ENCODE data around the gene XBP1.
"Not testable (repeated sequence)": the region's sequence is repeated elsewhere in the genome, so short reads cannot be mapped to it uniquely, and the experiment has no call there.

Gene XBP1

DNA sequence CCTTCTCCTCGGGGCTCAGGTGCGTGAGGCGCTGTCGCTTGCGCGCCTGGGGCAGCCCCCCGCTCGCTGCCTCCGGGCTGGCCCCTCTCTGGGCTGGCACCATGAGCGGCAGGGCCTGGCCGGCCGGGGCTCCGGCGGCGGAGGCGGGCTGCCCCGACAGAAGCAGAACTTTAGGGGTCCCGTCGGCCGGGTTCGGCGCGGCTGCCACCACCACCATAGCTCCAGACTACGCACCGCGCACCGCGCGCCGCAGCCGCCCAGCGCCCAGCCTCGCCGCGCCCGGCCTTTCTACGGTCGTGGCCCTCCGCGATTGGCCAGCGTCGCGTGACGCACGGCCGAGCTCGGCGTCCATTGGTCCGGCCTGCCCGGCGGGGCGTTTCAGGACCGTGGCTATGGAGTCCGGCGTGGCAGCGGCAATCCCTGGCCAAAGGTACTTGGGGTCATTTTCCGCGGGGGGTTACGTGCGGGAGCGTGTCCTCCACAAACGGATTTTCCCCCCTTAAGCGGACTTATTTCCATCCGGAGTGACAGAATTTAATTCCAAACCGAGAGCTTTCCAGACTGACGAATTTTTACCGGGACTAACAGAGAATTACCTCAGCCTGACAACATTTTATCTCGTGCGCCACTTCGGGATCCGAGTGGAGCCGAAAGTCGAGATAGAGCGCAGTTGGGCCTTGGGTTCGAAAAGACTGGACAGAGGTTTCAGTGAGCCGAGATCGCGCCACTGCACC is at the start of gene XBP1:
Gene XBP1, minus strand, starts transcription at position 262 of the 734 bp plus-strand sequence.
- DNase-seq (ENCODE audit: low spot score): peak; percentile 97

DNA sequence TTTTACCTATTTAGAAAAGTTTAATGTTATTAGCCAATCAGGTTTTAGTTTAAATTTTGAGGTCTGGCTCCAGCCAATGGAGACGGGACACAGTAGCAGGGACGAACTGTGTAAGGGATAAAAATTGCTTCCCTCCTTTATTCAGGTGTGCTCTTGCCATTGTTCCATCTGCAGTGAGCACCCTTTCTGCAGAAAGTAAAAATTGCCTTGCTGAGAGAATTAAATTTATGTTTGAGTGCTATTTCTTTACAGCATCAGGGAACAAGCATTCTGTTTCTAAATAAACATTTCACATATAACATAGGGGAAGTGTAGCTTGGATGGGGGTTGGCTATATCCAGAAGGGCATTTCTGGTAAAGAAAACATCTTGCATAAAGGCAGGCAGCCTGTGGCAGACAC is 46.6 kb upstream of the XBP1 start:
- no peak for DNase-seq (ENCODE audit: low spot score)

DNA sequence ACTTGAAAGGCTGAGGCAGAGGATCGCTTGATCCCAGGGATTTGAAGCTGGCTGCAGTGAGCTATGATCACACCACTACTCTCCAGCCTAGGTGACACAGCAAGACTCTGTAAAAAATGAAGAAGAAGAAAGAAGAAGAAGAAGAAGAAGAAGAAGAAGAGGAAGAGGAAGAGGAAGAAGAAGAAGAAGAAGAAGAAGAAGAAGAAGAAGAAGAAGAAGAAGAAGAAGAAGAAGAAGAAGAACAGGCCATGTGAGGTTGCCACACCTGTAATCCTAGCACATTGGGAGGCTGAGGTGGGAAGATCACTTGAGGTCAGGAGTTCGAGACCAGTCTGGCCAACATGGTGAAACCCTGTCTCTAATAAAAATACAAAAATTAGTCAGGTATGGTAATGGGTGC is 43.9 kb upstream of the XBP1 start:
- not testable (repeated sequence) for DNase-seq (ENCODE audit: low spot score)

DNA sequence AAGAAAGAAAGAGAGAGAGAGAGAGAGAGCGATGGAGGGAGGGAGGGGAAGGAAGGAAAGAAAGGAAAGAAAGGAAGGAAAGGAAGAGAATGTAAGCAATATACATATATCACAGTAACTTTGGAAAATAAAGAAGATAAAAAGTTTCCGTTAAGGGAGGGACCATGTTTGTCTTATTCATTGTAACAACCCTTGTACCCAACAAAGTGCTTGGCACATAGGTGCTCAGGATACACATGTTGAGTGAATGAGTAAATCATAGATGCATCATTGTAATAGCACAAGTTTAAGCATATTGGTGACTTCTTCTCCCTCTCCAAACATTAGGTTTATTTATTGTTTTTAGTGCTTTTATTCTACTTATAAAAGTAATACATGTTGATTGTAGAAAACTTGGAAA is 43.3 kb upstream of the XBP1 start:
- DNase-seq (ENCODE audit: low spot score): no peak

DNA sequence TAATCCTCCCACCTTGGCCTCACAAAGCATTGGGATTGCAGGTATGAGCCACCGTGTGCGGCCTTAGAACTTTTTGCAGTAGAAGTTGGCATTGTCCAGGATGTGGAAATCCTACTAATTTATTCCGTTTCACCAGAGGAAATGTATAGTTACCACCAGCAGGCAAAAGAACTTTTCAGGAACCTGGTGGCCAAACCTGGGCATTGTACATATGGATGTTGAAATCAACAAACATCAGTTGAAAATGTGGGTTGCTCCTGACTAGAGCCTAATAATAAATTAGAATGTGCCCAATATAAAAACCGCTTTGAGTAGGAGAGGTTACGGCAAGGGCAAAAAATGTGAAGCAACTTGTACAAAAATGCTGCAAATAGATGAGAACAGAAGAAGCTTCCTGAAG is 40.7 kb upstream of the XBP1 start:
- DNase-seq (ENCODE audit: low spot score): peak; percentile 37

DNA sequence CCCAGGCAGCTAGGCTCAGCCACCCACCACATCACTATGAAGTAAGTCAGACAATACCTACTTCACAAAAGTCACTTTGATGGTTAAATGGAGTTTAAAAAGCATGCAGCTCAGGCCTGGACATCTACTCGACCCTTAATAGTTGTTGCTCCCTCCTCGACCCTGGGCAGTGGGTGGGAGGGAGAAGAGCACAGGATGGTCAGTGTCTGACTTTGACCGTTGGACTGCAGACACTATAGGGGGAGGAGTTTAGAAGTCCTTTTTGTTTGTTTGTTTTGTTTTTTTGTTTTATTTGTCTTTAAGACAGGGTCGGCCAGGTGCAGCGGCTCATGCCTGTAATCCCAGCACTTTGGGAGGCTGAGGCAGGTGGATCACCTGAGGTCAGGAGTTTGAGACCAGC is 38.6 kb upstream of the XBP1 start:
- DNase-seq (ENCODE audit: low spot score): no peak

DNA sequence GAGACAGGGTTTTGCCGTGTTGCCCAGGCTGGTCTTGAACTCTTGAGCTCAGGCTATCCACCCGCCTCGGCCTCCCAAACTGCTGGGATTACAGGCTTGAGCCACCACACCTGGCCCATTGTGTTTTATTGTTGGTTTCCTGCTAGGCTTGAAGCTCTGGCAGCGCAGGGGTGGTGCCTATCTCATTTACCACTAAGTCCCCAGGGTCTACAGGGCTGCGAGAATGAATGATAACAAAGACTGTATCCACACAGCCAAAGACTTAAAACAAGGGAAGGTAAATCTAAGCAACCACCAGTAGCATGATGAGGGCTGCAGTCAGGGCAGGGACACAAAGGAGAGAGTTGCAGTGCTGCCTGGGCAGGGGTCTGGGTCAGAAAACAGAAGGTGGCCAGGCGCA is 37.3 kb upstream of the XBP1 start:
- DNase-seq (ENCODE audit: low spot score): no peak

DNA sequence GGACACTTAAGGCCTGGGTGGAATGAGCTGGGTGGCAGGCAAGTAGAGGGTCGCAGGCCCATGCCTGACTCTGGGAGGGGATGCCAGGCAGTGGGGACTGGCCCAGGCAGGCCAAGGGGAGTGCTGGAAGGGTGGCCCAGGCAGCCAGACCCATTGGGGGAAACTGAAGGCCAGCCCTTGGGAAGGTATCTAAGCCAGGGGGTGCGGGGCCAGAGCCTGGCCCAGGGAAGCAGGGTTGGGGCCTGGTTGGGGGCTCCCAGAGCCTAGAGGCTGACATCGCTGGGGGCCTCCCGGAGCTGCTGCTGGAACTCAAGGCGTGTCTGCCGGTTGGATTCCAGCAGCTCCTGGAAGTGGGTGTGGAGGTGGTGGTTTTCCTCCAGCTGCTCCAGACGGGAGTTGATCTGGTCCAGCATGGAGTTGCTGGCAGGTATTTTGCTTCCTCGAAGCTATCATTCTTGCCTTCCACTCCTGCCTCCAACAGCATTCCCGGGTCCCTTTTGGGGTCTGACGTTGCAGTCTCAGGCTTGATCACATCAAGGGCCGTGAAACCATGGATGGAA is 35.3 kb upstream of the XBP1 start:
- DNase-seq (ENCODE audit: low spot score): no peak

DNA sequence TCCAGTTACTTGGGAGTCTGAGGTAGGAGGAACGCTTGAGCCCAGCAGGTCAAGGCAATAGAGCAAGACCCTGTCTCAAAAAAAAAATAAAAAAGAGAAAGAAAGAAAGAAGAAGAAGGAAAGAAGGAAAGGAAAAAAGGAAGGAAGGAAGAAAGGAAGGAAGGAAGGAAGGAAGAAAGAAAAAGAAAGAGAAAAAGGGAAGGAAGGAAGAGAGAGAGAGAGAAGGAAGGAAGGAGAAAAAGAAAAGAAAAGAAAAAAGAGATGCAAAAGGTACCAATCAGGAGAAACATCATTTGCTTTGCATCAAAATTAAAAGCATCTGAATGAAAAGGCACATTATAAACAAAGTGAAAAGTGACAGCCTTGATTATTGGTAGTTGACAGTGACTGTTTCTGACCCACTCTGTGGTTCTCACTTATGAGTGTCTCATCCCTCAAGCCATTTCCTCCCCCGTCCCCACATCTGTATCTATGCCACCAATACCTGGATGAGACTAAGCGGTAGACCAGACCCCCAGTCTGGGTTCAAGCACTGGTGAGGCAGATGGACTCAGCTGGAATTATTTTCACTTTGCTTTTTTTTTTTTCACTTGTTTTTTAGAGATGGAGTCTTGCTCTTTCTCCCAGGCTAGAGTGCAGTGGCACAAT is 33.0 kb upstream of the XBP1 start:
- no peak for DNase-seq (ENCODE audit: low spot score)

DNA sequence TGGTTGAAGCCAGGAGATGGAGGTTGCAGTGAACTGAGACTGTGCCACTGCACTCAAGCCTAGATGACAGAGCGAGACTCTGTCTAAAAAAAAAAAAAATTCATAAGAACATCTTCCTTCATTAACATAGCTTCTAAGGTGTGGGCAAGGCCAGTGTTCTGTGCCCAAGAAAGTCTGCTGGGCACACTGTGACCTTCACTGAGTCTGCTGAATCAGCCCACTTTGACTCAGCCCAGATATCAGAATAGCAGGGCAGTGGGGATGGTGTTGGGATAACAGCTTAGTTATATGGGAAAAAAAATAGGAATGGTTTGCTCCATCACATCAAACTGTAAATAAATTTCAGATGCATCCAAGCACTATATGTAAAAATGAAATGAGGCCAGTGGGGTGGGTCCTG is 32.4 kb upstream of the XBP1 start:
- no peak for DNase-seq (ENCODE audit: low spot score)

DNA sequence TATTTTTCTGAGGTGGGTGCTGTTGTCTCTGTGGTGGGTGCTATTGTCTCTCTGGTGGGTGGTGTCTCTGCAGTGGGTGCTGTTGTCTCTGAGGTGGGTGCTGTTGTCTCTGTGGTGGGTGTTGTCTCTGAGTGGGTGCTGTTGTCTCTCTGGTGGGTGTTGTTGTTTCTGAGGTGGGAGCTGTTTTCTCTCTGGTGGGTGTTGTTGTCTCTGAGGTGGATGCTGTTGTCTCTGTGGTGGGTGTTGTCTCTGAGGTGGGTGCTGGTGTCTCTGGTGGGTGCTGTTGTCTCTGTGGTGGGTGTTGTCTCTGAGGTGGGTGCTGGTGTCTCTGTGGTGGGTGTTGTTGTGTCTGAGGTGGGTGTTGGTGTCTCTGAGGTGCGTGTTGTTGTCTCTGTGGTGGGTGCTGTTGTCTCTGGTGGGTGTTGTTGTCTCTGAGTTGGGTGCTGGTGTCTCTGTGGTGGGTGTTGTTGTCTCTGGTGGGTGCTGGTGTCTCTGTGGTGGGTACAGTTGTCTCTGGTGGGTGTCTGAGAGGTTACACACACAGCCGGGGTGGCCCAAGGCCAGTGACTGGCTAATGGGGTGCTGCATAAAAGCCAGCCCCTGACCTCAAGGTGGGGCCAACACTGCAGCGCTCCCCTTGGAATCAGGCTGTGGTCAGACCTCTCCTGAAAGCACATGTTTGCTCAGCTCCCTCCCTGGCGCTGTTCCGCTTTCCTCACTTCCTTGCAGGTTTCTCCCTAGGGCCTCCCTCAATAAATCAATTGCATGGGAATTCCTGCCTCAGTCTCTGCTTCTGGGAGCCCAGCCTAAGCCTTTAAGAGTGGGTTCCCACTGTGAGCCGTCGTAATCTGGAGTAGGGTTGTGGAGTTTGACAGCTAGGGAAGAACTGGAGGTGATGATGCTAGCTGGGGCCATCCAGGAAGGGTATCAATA is 31.0 kb upstream of the XBP1 start:
- DNase-seq (ENCODE audit: low spot score): no peak

DNA sequence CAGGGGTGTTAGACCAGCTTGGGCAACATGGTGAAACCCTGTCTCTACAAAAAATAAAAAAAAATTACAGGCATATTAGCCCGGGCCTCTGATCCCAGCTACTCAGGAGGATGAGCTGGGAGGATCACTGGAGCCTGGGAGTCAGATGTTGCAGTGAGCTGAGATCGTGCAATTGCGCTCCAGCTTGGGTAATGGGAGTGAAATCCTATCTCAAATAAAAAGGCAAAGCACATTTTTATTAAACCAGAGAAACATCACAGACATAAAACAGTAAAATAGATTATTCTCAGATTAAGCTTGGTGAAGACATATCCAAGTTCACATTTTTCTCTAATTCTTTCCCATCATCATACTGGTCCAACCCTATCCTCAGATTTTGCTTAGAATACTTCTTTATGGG is 30.1 kb upstream of the XBP1 start:
- DNase-seq (ENCODE audit: low spot score): no peak

DNA sequence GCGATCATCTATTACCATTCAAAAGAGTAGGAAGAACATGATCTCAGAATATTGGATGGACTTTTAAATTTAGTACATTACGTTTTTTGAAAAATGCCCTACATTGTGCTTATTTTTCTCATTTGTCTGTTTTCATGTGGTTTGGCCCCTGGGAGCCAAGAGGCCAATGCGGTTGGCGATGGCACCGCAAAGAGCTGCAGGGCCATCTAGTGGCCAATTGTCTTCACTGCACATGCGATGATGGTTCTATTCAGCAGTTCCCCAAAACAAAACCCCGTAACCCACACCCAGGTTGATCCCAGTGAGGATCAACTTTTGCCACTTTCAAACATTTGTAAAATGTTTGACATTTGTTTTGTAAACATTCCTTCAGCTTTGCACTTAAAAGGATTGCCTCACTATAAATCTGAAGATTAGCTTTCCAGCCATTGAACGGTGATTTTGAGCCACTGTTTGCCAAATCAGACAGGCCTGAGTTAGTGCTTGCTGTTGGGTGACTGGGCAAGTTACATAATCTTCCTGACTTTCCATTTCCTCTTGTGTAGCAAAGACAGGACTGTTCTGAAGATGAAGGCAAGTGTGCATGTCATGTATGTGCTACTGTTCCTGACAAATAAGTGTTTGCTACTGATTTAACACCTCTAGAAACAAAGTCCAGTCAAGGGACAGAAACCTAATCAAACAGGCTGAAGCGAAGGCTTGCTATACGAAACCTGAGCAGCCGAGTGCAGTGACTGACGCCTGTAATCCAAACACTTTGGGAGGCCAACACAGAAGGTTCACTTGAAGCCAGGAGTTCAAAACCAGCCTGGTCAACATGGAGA is 29.2 kb upstream of the XBP1 start:
- DNase-seq (ENCODE audit: low spot score): peak; percentile 66

DNA sequence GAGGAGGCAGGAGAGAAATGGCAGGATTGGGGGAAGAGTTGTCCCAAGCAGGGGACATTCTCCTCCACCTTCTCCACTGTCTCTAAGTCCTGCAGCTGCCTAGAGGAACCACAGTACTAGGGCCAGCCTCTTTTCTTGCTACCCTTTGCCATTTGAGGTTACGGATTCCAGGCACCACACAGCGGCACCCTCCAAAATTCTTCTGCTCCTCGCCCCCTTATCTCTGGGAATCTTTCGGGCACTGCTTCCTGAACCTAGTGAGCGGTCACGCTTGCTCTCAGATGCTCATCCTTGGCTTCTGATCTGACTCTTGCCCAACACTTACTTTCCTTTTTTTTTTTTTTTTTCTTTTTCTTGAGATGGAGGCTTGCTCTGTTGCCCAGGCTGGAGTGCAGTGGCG is 26.6 kb upstream of the XBP1 start:
- DNase-seq (ENCODE audit: low spot score): no peak

DNA sequence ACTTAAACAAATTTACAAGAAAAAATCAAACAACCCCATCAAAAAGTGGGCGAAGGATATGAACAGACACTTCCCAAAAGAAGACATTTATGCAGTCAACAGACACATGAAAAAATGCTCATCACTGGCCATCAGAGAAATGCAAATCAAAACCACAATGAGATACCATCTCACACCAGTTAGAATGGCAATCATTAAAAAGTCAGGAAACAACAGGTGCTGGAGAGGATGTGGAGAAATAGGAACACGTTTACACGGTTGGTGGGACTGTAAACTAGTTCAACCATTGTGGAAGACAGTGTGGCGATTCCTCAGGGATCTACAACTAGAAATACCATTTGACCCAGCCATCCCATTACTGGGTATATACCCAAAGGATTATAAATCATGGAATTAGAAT is 26.1 kb upstream of the XBP1 start:
- DNase-seq (ENCODE audit: low spot score): not testable (repeated sequence)

DNA sequence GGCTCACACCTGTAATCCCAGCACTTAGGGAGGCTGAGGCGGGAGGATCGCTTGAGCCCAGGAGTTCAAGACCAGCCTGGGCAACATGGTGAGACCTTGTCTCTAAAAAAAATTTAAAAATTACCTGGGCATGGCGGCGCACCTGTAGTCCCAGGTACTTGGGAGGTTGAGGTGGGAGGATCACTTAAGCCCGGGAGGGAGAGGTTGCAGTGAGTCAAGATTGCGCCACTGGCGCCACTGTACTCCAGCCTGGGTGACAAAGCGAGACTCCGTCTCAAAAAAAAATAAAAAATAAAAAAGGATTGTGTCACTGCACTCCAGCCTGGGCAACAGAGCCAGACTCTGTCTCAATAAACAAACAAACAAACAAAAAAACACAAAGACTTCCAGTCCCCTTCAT is 24.1 kb upstream of the XBP1 start:
- DNase-seq (ENCODE audit: low spot score): not testable (repeated sequence)

DNA sequence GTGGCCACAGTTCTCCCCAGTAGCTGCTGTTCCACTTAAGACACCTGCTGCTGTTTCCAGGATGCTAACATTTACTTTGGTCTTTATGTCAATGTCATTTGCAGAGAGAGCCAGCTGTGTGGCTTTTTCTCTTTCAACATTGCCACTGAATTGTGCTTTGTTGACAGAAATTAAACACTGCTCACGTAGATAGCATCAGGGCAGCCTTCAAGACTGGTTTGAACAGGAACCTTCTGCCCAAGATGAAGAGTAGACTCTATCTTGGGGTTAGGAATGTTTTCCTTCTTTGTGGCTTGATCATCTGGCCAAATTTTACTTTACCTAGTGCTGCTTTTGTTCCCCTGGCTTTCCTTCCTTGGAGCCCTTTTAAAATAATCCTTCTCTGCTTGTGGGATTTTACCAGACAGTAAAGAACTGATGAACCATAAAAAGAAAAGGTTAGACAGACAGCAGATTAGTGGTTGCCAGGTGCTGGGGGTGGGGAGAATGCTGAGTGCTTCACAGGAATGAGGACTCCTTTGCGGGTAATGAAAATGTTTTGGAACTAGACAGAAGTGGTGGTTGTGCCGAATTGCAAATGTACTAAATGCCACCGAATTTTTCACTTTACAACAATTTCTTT is 22.7 kb upstream of the XBP1 start:
- DNase-seq (ENCODE audit: low spot score): peak; percentile 20

DNA sequence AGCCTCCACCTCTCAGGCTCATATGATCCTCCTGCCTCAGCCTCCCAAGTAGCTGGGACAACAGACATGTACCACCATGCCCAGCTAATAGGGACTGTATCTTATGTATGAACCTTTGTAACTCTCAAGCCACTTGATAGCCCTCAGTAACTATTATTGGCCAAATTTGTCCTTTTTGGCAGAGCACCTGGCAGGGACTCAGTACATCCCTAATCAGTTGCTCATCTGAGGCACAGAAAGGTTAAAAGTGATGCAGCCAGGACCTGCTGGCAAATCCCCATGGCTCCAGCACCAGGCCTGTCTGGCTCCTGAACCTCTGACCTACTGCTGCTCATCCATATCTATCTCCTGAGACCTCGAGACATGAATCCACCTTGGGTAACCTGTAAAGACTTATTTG is 21.1 kb upstream of the XBP1 start:
- DNase-seq (ENCODE audit: low spot score): no peak

DNA sequence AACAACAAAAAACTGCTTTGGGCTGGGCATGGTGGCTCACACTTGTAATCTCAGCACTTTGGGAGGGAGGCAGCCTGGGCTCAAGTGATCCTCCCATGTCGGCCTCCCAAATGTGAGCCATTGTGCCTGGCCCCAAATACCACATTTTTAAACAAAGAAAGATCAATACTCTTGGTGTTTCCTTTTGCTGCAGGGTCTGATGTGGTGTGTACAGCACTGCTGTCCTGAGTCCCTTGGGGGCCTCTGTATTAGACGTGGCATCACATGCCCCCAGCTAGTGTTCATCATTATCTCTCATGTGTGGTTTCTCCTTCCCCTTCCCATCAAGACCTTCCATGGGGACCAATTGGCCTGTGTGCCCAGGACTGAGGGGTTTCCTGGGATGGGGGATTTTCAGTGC is 20.5 kb upstream of the XBP1 start:
- no peak for DNase-seq (ENCODE audit: low spot score)

DNA sequence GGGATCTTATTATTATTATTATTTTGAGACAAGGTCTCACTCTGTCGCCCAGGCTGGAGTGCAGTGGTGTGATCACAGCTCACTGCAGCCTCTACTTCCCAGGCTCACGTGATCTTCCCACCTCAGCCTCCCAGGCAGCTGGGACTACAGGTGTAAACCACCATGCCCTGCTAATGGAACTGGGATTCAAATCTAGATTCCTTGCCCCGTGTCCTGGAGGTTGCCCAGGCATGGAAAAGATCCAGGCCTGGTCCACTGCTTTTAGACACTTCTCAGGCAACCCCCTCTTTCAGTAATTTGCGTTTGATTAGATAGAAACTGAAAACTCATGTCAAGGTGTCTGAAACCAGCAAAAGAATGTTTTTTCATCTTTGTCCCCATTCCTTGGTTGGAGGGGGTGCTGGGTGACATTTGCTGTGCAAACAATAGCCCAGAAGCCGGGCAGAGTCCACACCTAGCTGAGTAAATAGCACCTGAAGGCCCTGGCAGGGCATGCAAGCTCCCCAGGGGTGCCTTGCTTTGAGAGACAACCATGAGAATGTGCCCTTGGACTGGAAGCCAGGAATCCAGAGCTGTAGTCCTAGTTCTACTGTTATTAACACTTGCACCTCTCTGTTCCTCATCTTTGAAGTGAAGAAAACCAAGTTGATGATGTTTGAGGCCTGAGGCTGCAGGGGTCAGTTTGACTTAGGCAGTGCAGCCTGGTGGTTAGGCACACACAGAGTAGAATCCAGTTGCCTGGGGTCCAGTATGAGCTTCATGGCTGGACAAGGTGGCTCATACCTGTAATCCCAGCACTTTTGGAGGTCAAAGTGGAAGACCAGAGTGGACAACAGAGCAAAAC is 19.1 kb upstream of the XBP1 start:
- DNase-seq (ENCODE audit: low spot score): peak; percentile 53

Data from HuH-7.5 (cell line).